T-helper 17 cell (primary cell): Measurements from ENCODE around the gene MAP4K1. TPM values are rescaled to one million over a fixed set of nuclear protein-coding genes. Genes with fewer than 3 reads are reported as not detected.

Experiments
- ATAC-seq: fragments of 150-1000 bp; cut with Tn5 transposase; 2 replicates; pipeline ENCODE4 v1.10.0; 2021; ENCODE audit warnings: mild to moderate bottlenecking, moderate library complexity
- DNase-seq, 3 donors: peaks; one replicate each; pipeline versions ENCODE4 v3.0.0 to v3.0.0-alpha.2; 2020 to 2021
- H3K9me3 ChIP-seq: one replicate; pipeline ENCODE4 v1.7.0; 2013; ENCODE audit warnings: low read length, mild to moderate bottlenecking; ENCODE audit not compliant: control insufficient read depth, poor library complexity, severe bottlenecking
- H3K27ac Mint-ChIP-seq: one replicate; pipeline ENCODE4 v1.8.0; 2022; ENCODE audit warnings: mild to moderate bottlenecking, moderate library complexity, mixed read lengths
- H3K27me3 Mint-ChIP-seq: one replicate; pipeline ENCODE4 v1.8.0; 2022; ENCODE audit warnings: mixed read lengths
- H3K36me3 Mint-ChIP-seq: one replicate; pipeline ENCODE4 v1.8.0; 2022; ENCODE audit warnings: low read depth, mixed read lengths
- H3K4me1 Mint-ChIP-seq: one replicate; pipeline ENCODE4 v1.8.0; 2022; ENCODE audit warnings: mild to moderate bottlenecking, mixed read lengths
- H3K4me3 Mint-ChIP-seq: one replicate; pipeline ENCODE4 v1.8.0; 2022; ENCODE audit warnings: mild to moderate bottlenecking, moderate library complexity, mixed read lengths
- total RNA-seq, 4 donors: library from RNA in 2 of 4; stranded (reverse) in 2 of 4; gene quantifications; one replicate each; pipeline ENCODE4 v1.2.3 and lab custom pipeline; 2022 to 2026

Gene MAP4K1
- total RNA-seq (100 to 1,000 TPM; 298 to 351 TPM), total RNA-seq (lab: John Stamatoyannopoulos, UW) (107 to 113 reads per million in 2 donors)

- DNase-seq (peak; percentile 45 to 54 (median 52)), ATAC-seq (peak; percentile 74)
- peaks cover 46% of the 10 kb centered on the region for H3K4me1 Mint-ChIP-seq
- H3K9me3 ChIP-seq: no peaks in the 10 kb centered on the region
- H3K27me3 Mint-ChIP-seq: no peaks in the 10 kb centered on the region
- peak within 1 kb of the TSS; percentile 100 for H3K4me3 Mint-ChIP-seq
- H3K36me3 Mint-ChIP-seq: peaks cover 16% of the 10 kb centered on the region
- peak within 1 kb of the TSS; percentile 99 for H3K27ac Mint-ChIP-seq
Observed at GRCh38 chr19:38617764-38618589, at the start of gene MAP4K1. MAP4K1 (minus strand) TSS chr19:38617953; CDS start chr19:38617895, 58 bp downstream.

GRCh38 chr19:38666663-38667511 lies 49.1 kb upstream of the MAP4K1 start:
- peaks cover 2% of the 10 kb centered on the region for H3K36me3 Mint-ChIP-seq
- H3K27ac Mint-ChIP-seq: peak overlapping the region; percentile 90
- peak overlapping the region; percentile 86 for H3K4me3 Mint-ChIP-seq
- ATAC-seq (peak; percentile 70), DNase-seq (peak in 1 of 3 donors; percentile 30)
- H3K27me3 Mint-ChIP-seq: no peaks in the 10 kb centered on the region
- H3K9me3 ChIP-seq: no peaks in the 10 kb centered on the region
- H3K4me1 Mint-ChIP-seq: peaks cover 66% of the 10 kb centered on the region

- Mint-ChIP-seq H3K4me1 (peaks cover 64% of the 10 kb centered on the region), H3K4me3 (peak overlapping the region; percentile 67), H3K36me3 (peaks cover 2% of the 10 kb centered on the region), H3K27me3 (no peaks in the 10 kb centered on the region), H3K27ac (peak overlapping the region; percentile 90)
- DNase-seq (no peak), ATAC-seq (no peak)
- no peaks in the 10 kb centered on the region for H3K9me3 ChIP-seq
Observed at GRCh38 chr19:38665950-38666662, 48.4 kb upstream of the MAP4K1 start.

- H3K4me3 Mint-ChIP-seq: no peak overlapping the region
- peaks cover 2% of the 10 kb centered on the region for H3K36me3 Mint-ChIP-seq
- peak overlapping the region; percentile 90 for H3K27ac Mint-ChIP-seq
- no peaks in the 10 kb centered on the region for H3K27me3 Mint-ChIP-seq
- no peak for ATAC-seq
- H3K9me3 ChIP-seq: no peaks in the 10 kb centered on the region
- no peak for DNase-seq
- H3K4me1 Mint-ChIP-seq: peaks cover 64% of the 10 kb centered on the region
Observed at GRCh38 chr19:38665219-38665931, 47.6 kb upstream of the MAP4K1 start.

GRCh38 chr19:38664503-38665211 lies 46.9 kb upstream of the MAP4K1 start:
- H3K27ac Mint-ChIP-seq: peak overlapping the region; percentile 39
- peak; percentile 12 for ATAC-seq
- peaks cover 2% of the 10 kb centered on the region for H3K36me3 Mint-ChIP-seq
- no peak for DNase-seq
- peak overlapping the region; percentile 21 for H3K4me3 Mint-ChIP-seq
- H3K9me3 ChIP-seq: no peaks in the 10 kb centered on the region
- H3K4me1 Mint-ChIP-seq: peaks cover 57% of the 10 kb centered on the region
- no peaks in the 10 kb centered on the region for H3K27me3 Mint-ChIP-seq

DNA sequence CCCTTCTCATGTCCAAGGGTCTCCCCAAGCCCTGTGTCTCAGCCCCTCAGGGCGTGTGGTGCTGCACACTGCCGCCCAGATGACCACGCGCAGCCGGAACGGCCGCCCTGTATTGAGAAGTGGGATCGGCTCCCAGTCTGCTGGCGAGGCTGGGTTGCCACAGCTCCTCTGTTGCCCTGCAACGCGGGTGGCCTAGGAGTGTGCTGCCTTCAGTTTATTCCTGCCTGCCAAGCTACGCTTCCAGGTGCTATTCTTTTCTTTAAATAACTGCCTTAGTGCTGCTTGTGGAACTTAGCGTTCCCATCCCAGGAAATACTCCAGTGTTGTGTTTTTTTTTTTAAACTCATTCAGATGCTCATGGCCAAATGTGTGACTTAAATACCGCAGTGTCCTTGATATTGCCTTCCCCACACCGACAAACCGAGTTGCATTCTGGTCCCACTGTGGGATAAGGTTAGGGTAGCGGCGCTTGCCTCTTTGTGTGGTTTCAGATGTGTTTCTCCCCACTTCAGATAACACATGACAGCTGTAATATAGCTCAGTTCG lies 46.3 kb upstream of the MAP4K1 start:
- Mint-ChIP-seq H3K4me3 (no peak overlapping the region), H3K27ac (peak overlapping the region; percentile 39), H3K4me1 (peaks cover 51% of the 10 kb centered on the region), H3K36me3 (peaks cover 2% of the 10 kb centered on the region), H3K27me3 (no peaks in the 10 kb centered on the region)
- DNase-seq (no peak), ATAC-seq (peak; percentile 53)
- no peaks in the 10 kb centered on the region for H3K9me3 ChIP-seq

GRCh38 chr19:38663156-38663651 lies 45.5 kb upstream of the MAP4K1 start:
- peaks cover 47% of the 10 kb centered on the region for H3K4me1 Mint-ChIP-seq
- no peak overlapping the region for H3K4me3 Mint-ChIP-seq
- H3K36me3 Mint-ChIP-seq: peaks cover 2% of the 10 kb centered on the region
- no peak overlapping the region for H3K27ac Mint-ChIP-seq
- no peaks in the 10 kb centered on the region for H3K9me3 ChIP-seq
- DNase-seq: no peak
- ATAC-seq: no peak
- no peaks in the 10 kb centered on the region for H3K27me3 Mint-ChIP-seq

DNA sequence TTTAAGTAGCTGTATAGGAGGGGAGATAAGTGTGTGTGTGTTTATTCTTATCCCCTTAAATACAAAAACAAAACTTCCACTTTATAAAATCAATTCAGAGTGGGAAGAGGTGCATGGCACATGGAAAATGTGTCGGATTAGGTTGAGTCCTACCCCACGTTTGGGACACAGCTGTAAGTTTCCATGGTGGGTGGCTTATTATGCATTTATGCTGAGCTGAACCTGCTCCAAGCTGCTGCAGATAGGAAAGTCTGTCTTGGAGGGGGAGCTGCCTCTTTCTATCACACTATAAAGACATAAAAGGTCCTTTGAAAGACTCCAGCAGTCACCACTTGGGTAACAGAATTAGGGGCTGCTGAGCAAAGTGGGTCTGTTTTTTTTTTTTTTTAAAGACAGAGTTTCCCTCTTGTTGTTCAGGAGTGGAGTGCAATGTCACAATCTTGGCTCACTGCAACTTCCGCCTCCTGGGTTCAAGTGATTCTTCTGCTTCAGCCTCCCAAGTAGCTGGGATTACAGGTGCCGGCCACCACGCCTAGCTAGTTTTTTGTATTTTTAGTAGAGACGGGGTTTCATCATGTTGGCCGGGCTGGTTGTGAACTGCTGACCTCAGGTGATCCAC lies 44.9 kb upstream of the MAP4K1 start:
- Mint-ChIP-seq H3K4me1 (peaks cover 47% of the 10 kb centered on the region), H3K4me3 (no peak overlapping the region), H3K36me3 (peaks cover 2% of the 10 kb centered on the region), H3K27ac (peak overlapping the region; percentile 9), H3K27me3 (no peaks in the 10 kb centered on the region)
- H3K9me3 ChIP-seq: no peaks in the 10 kb centered on the region
- ATAC-seq: no peak
- no peak for DNase-seq

DNA sequence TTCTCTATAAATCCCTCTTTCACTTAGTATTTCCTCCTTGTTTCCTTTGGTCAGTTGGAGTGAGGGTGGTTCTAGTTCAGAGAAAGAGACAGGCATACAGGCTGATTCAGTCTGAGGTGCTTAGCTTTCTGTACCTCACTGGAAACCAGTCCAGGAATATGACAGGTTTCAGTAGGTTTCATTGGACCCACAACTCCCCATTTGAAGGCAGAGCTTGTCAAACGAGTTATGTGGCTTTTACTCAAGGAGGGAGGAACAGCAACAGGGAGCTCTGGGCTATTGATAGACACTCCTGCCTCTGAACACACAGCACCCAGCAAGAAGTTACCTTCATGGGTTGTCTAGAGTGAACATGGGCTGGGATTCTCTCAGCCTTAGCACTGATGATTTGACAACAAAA lies 44.2 kb upstream of the MAP4K1 start:
- Mint-ChIP-seq H3K4me1 (peaks cover 45% of the 10 kb centered on the region), H3K27me3 (no peaks in the 10 kb centered on the region), H3K4me3 (no peak overlapping the region), H3K36me3 (peaks cover under 1% of the 10 kb centered on the region), H3K27ac (peak overlapping the region; percentile 9)
- DNase-seq (no peak), ATAC-seq (no peak)
- H3K9me3 ChIP-seq: no peaks in the 10 kb centered on the region

- DNase-seq (no peak), ATAC-seq (no peak)
- Mint-ChIP-seq H3K27ac (no peak overlapping the region), H3K27me3 (no peaks in the 10 kb centered on the region), H3K4me1 (peaks cover 45% of the 10 kb centered on the region), H3K36me3 (no peaks in the 10 kb centered on the region), H3K4me3 (no peak overlapping the region)
- no peaks in the 10 kb centered on the region for H3K9me3 ChIP-seq
Observed at GRCh38 chr19:38661136-38661535, 43.4 kb upstream of the MAP4K1 start.

DNA sequence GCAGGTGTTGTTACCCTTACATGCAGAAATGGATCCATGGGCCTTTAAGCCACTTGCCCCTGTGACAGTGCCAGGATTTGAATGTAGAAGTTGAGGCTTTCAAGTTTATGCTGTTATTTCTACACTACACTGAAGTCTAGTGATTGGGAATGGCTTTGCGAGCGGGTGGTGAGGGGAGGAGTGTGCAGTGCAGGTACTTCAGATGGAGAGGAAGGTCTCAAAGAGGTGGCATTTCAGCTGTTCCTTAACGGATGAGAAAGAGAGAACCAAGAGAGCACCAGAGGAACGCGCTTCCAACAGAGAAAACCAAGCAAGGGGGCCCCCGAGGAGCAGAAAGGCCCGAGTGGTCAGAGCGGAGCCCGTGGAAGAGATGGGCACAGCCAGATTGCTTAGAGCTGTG lies 43.0 kb upstream of the MAP4K1 start:
- Mint-ChIP-seq H3K4me3 (no peak overlapping the region), H3K27me3 (no peaks in the 10 kb centered on the region), H3K4me1 (peaks cover 45% of the 10 kb centered on the region), H3K27ac (no peak overlapping the region), H3K36me3 (no peaks in the 10 kb centered on the region)
- H3K9me3 ChIP-seq: no peaks in the 10 kb centered on the region
- DNase-seq: no peak
- no peak for ATAC-seq
